HCT116 (cell line): ENCODE data around the gene KRT86. TPM values are rescaled to one million over a fixed set of nuclear protein-coding genes. Genes with fewer than 3 reads are reported as not detected.

Experiments
- ATAC-seq: fragments of 200-7000 bp; cut with Tn5 transposase; 2 replicates; pipeline ENCODE4 v1.9.1; 2020; ENCODE audit warnings: mild to moderate bottlenecking, moderate library complexity
- BruUV-seq: library from RNA; stranded (reverse); fragments of 400-500 nt; replicated peaks from 2 replicates; lab custom pipeline; 2021; lab: Mats Ljungman, UMichigan
- CTCF ChIA-PET: fragments of 300-600 bp; sonication (Branson Sonifier 250); formaldehyde crosslinking; loops from one replicate; lab custom pipeline; 2021; ENCODE audit warnings: antibody characterized with exemption; lab: Charles Lee
- POLR2A ChIA-PET: fragments of 300-600, 350-600 bp; sonication (Branson Sonifier 250); formaldehyde crosslinking; loops from one replicate; lab custom pipeline; 2021; ENCODE audit warnings: antibody characterized with exemption; lab: Charles Lee
- RAD21 ChIA-PET, 2 experiments: fragments of 300-600 bp; sonication (Branson Sonifier 250); formaldehyde crosslinking; loops; one replicate each; lab custom pipeline; 2023; ENCODE audit warnings: low total read pairs in 2 of 2; ENCODE audit not compliant: uncharacterized antibody in 2 of 2, unreplicated experiment in 2 of 2, low non-redundant PET in 1 of 2; lab: Charles Lee
- DNase-seq: peaks from one replicate; pipeline ENCODE4 v3.0.0-alpha.2; 2010; ENCODE audit warnings: low read depth, low spot score
- H2AFZ ChIP-seq: fragments of 200-600 bp; shearing (Covaris generic), sonication (generic); 2 replicates; pipeline ENCODE4 v1.6.1; 2017; ENCODE audit warnings: low read depth, mixed run types, mixed read lengths, antibody characterized with exemption, low read length; ENCODE audit not compliant: poor library complexity, severe bottlenecking
- H3K27ac ChIP-seq: 2 replicates; pipeline ENCODE4 v1.5.1; 2012; ENCODE audit warnings: low read depth, low read length
- H3K27me3 ChIP-seq: fragments of 200-600 bp; sonication (generic); 2 replicates; pipeline ENCODE4 v1.6.1; 2016; ENCODE audit warnings: mixed run types, low read length, mixed read lengths; ENCODE audit not compliant: insufficient read depth
- H3K36me3 ChIP-seq, 2 experiments: fragments of 200-500 bp in 1 of 2; fragments of 200-600 bp in 1 of 2; sonication (Bioruptor generic) in 1 of 2; sonication (generic) in 1 of 2; 2 replicates each; pipeline versions ENCODE4 v1.5.1 to v1.6.1; 2014 to 2016; ENCODE audit warnings: low read length in 2 of 2, inconsistent platforms in 1 of 2, mixed read lengths in 1 of 2, mixed run types in 1 of 2; ENCODE audit not compliant: insufficient read depth in 2 of 2, control insufficient read depth in 1 of 2
- H3K4me1 ChIP-seq, 2 experiments: fragments of 200-600 bp in 1 of 2; sonication (generic) in 1 of 2; 2 replicates each; pipeline versions ENCODE4 v1.5.1 to v1.6.1; 2012 to 2017; ENCODE audit warnings: low read length in 2 of 2, inconsistent platforms in 1 of 2, mild to moderate bottlenecking in 1 of 2, mixed read lengths in 1 of 2, mixed run types in 1 of 2, moderate library complexity in 1 of 2; ENCODE audit not compliant: insufficient read depth in 2 of 2, control insufficient read depth in 1 of 2
- H3K4me2 ChIP-seq: fragments of 200-600 bp; sonication (generic); 2 replicates; pipeline ENCODE4 v1.6.1; 2017; ENCODE audit warnings: mixed run types, low read length, mixed read lengths
- H3K4me3 ChIP-seq, 2 experiments: fragments of 200-600 bp in 1 of 2; sonication (generic) in 1 of 2; replicated peaks in 1 of 2; 2 replicates each; pipeline ENCODE4 v1.5.1; 2011 to 2016; ENCODE audit warnings: low read length in 2 of 2, control low read depth in 1 of 2, low read depth in 1 of 2, mild to moderate bottlenecking in 1 of 2, mixed read lengths in 1 of 2, mixed run types in 1 of 2
- H3K79me2 ChIP-seq: fragments of 200-600 bp; sonication (generic); 2 replicates; pipeline ENCODE4 v1.6.1; 2017; ENCODE audit warnings: mild to moderate bottlenecking, mixed run types, low read length, moderate library complexity, mixed read lengths; ENCODE audit not compliant: insufficient read depth
- H3K9ac ChIP-seq: fragments of 200-600 bp; sonication (generic); 2 replicates; pipeline ENCODE4 v1.6.1; 2016; ENCODE audit warnings: low read length, mixed read lengths
- H3K9me2 ChIP-seq: fragments of 200-600 bp; sonication (generic), shearing (Covaris generic); 2 replicates; pipeline ENCODE4 v1.6.1; 2017; ENCODE audit warnings: mixed run types, mild to moderate bottlenecking, moderate library complexity; ENCODE audit not compliant: insufficient read depth
- H3K9me3 ChIP-seq, 2 experiments: fragments of 200-500 bp in 1 of 2; fragments of 200-600 bp in 1 of 2; sonication (Bioruptor generic) in 1 of 2; sonication (generic) in 1 of 2; 2 replicates each; pipeline ENCODE4 v1.6.1; 2014 to 2017; ENCODE audit warnings: low read length in 2 of 2, mixed read lengths in 2 of 2, inconsistent platforms in 1 of 2, low read depth in 1 of 2, mild to moderate bottlenecking in 1 of 2, mixed run types in 1 of 2, moderate library complexity in 1 of 2; ENCODE audit not compliant: control insufficient read depth in 1 of 2, insufficient read depth in 1 of 2
- H4K20me1 ChIP-seq: fragments of 200-600 bp; sonication (generic), shearing (Covaris generic); 2 replicates; pipeline ENCODE4 v1.6.1; 2017; ENCODE audit warnings: mixed run types, mild to moderate bottlenecking, moderate library complexity; ENCODE audit not compliant: insufficient read depth
- CEBPB ChIP-seq: IDR thresholded peaks from 2 replicates; pipeline ENCODE4 v1.6.1; 2012; ENCODE audit warnings: low read depth
- EGR1 ChIP-seq: IDR thresholded peaks from 2 replicates; pipeline ENCODE4 v1.6.1; 2012; ENCODE audit warnings: low read depth
- ELF1 ChIP-seq: IDR thresholded peaks from 2 replicates; pipeline ENCODE4 v1.6.1; 2012; ENCODE audit warnings: low read depth, borderline replicate concordance
- EZH2 ChIP-seq: fragments of 200-600 bp; sonication (generic); IDR thresholded peaks from 2 replicates; pipeline ENCODE4 v1.6.1; 2017; ENCODE audit warnings: antibody characterized with exemption, mixed run types
- EZH2phosphoT487 ChIP-seq: fragments of 200-600 bp; IDR thresholded peaks from 2 replicates; pipeline ENCODE4 v1.6.1; 2018; ENCODE audit warnings: antibody characterized with exemption, borderline replicate concordance
- FOSL1 ChIP-seq: IDR thresholded peaks from 2 replicates; pipeline ENCODE4 v1.6.1; 2012; ENCODE audit warnings: low read depth
- JUND ChIP-seq: IDR thresholded peaks from 2 replicates; pipeline ENCODE4 v1.6.1; 2012
- POLR2AphosphoS5 ChIP-seq: IDR thresholded peaks from 2 replicates; pipeline ENCODE4 v1.6.1; 2011; ENCODE audit warnings: mild to moderate bottlenecking, low read depth, low read length, moderate library complexity
- RAD21 ChIP-seq: IDR thresholded peaks from 2 replicates; pipeline ENCODE4 v1.6.1; 2012; ENCODE audit warnings: low read depth, mild to moderate bottlenecking
- SIN3A ChIP-seq: IDR thresholded peaks from 2 replicates; pipeline ENCODE4 v1.6.1; 2012; ENCODE audit warnings: low read depth
- SP1 ChIP-seq: IDR thresholded peaks from 2 replicates; pipeline ENCODE4 v1.6.1; 2012; ENCODE audit warnings: low read depth
- SRF ChIP-seq: IDR thresholded peaks from 2 replicates; pipeline ENCODE4 v1.6.1; 2012; ENCODE audit warnings: low read depth
- TCF7L2 ChIP-seq: IDR thresholded peaks from 2 replicates; pipeline ENCODE4 v1.7.0; 2011; ENCODE audit warnings: borderline replicate concordance, inconsistent platforms; ENCODE audit not compliant: insufficient read depth, insufficient read length; ENCODE audit errors: extremely low read depth
- YY1 ChIP-seq: IDR thresholded peaks from 2 replicates; pipeline ENCODE4 v1.6.1; 2011; ENCODE audit warnings: low read length, low read depth, moderate library complexity, mild to moderate bottlenecking; ENCODE audit not compliant: insufficient replicate concordance; ENCODE audit errors: extremely low read depth
- ZNF274 ChIP-seq: fragments of 200-500 bp; sonication (Bioruptor generic); IDR thresholded peaks from 2 replicates; pipeline ENCODE4 v1.6.1; 2014; ENCODE audit warnings: mild to moderate bottlenecking, low read depth, low read length, inconsistent platforms
- intact Hi-C: fragments of 100-400 bp; cut with micrococcal nuclease; formaldehyde crosslinking; loops from 2 replicates; pipeline ENCODE4 v1.10.0; 2022
- total RNA-seq: library from RNA; stranded (reverse); gene quantifications from one replicate; pipeline ENCODE4 v1.2.1, GENCODE V29; 2021; ENCODE audit not compliant: unreplicated experiment
- TF ChIP-seq, protein P1 (sequence below), 3 experiments: fragments of 200-600 bp in 1 of 3; sonication (generic) in 1 of 3; IDR thresholded peaks in 2 of 3; conservative IDR thresholded peaks in 1 of 3; 2 replicates each; pipeline ENCODE4 v1.5.1; 2012 to 2017; ENCODE audit warnings: low read depth in 2 of 3, low read length in 2 of 3, antibody characterized with exemption in 1 of 3, borderline replicate concordance in 1 of 3, control low read depth in 1 of 3, mild to moderate bottlenecking in 1 of 3, mixed read lengths in 1 of 3, mixed run types in 1 of 3, moderate library complexity in 1 of 3; ENCODE audit not compliant: insufficient read depth in 1 of 3
- TF ChIP-seq, protein P2 (sequence below): IDR thresholded peaks from 2 replicates; pipeline ENCODE4 v1.6.1; 2012; ENCODE audit warnings: low read depth

Gene KRT86
- total RNA-seq, 1 experiment from 2014 or later, result 1.5 TPM

DNA sequence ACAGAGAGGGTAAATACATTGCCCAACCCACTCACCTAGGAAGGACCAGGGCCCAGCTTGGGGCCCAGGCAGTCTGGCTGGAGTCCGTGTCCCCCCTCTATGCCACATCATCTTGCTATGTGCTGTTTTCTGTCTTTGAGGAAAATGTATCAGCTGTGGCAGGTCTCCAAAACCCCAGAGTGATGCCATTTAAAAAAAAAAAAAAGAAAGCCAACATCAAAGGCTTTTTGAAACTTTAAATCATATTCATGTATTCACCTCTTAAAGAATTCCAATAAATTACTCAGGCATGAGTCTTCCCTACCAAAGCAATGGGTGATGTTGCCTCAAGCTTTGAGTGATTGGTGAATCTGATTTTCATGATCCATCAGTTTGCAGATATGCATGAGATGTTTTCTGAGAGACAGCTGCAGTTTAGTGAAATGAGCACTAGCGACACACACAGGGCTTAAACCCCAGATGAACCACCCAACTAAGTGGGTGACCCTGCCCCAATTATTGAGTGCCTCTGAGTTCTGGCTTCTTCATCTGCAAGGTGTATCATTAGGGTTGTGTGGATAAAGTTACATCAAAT lies 10.8 kb downstream of the KRT86 start:
- Histone ChIP-seq H4K20me1 (no peaks in the 10 kb centered on the region), H3K9ac (0 out of 2 replicates have a peak overlapping the region, but pooled peaks have one; percentile 25), H3K9me2 (no peaks in the 10 kb centered on the region), H3K4me2 (peak overlapping the region; percentile 27), H3K27ac (no peak overlapping the region), H3K4me3 (no peak overlapping the region), H3K4me1 (peaks cover 38 to 68% of the 10 kb centered on the region in 2 experiments)
- RAD21 ChIA-PET, result no interaction called here
- POLR2A ChIA-PET, result interaction anchor here (1.2 to 1.9 kb wide), 2 partner anchors 23 to 138 kb away, joined by 4 to 5 read pairs; no protein-coding TSS in a partner anchor
- no peak for ATAC-seq
- CTCF ChIA-PET, result interaction anchor here (1.0 to 1.4 kb wide), 4 partner anchors 21 to 594 kb away, joined by 3 to 7 read pairs (median 4); no protein-coding TSS in a partner anchor
- intact Hi-C loops, result no loop called here
- TF ChIP-seq SRF (no peak), JUND (no peak), SIN3A (no peak), EGR1 (no peak), RAD21 (no peak), POLR2AphosphoS5 (no peak), FOSL1 (no peak), YY1 (no peak), ZNF274 (no peak), CEBPB (no peak), ELF1 (no peak), EZH2 (no peak), EZH2phosphoT487 (no peak), TCF7L2 (no peak), SP1 (no peak)
- TF ChIP-seq, protein P1, sequence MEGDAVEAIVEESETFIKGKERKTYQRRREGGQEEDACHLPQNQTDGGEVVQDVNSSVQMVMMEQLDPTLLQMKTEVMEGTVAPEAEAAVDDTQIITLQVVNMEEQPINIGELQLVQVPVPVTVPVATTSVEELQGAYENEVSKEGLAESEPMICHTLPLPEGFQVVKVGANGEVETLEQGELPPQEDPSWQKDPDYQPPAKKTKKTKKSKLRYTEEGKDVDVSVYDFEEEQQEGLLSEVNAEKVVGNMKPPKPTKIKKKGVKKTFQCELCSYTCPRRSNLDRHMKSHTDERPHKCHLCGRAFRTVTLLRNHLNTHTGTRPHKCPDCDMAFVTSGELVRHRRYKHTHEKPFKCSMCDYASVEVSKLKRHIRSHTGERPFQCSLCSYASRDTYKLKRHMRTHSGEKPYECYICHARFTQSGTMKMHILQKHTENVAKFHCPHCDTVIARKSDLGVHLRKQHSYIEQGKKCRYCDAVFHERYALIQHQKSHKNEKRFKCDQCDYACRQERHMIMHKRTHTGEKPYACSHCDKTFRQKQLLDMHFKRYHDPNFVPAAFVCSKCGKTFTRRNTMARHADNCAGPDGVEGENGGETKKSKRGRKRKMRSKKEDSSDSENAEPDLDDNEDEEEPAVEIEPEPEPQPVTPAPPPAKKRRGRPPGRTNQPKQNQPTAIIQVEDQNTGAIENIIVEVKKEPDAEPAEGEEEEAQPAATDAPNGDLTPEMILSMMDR (IDR thresholded peaks at IDR 0.05 in 2 of 3, conservative IDR thresholded peaks at IDR 0.05 in 1 of 3; ENCODE audit: borderline replicate concordance in 1 of 3, insufficient read depth in 1 of 3, low read depth in 2 of 3, low read length in 2 of 3), result no peak
- TF ChIP-seq, protein P2, sequence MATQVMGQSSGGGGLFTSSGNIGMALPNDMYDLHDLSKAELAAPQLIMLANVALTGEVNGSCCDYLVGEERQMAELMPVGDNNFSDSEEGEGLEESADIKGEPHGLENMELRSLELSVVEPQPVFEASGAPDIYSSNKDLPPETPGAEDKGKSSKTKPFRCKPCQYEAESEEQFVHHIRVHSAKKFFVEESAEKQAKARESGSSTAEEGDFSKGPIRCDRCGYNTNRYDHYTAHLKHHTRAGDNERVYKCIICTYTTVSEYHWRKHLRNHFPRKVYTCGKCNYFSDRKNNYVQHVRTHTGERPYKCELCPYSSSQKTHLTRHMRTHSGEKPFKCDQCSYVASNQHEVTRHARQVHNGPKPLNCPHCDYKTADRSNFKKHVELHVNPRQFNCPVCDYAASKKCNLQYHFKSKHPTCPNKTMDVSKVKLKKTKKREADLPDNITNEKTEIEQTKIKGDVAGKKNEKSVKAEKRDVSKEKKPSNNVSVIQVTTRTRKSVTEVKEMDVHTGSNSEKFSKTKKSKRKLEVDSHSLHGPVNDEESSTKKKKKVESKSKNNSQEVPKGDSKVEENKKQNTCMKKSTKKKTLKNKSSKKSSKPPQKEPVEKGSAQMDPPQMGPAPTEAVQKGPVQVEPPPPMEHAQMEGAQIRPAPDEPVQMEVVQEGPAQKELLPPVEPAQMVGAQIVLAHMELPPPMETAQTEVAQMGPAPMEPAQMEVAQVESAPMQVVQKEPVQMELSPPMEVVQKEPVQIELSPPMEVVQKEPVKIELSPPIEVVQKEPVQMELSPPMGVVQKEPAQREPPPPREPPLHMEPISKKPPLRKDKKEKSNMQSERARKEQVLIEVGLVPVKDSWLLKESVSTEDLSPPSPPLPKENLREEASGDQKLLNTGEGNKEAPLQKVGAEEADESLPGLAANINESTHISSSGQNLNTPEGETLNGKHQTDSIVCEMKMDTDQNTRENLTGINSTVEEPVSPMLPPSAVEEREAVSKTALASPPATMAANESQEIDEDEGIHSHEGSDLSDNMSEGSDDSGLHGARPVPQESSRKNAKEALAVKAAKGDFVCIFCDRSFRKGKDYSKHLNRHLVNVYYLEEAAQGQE, result no peak
- TF ChIP-seq, all 23 proteins: peak for 0
- H3K79me2 ChIP-seq, result no peaks in the 10 kb centered on the region
- DNase-seq, result no peak
- no TSS peak for BruUV-seq
- no peaks in the 10 kb centered on the region for H3K9me3 ChIP-seq
- H3K36me3 ChIP-seq, result no peaks in the 10 kb centered on the region
- no peaks in the 10 kb centered on the region for H3K27me3 ChIP-seq
- no peak overlapping the region for H2AFZ ChIP-seq
